GM21717 (cell line): ENCODE measurements around the gene DCDC2.
A peak's percentile ranks its signal among the peaks of the same experiment; 100 is the strongest.
"Not testable (repeated sequence)": the region's sequence is repeated elsewhere in the genome, so short reads cannot be mapped to it uniquely, and the experiment has no call there.

ENCODE experiments used
- ATAC-seq: cut with Tn5 transposase; IDR thresholded peaks from one replicate; pipeline ENCODE4 v1.9.1; 2021; ENCODE audit warnings: mild to moderate bottlenecking, moderate library complexity; ENCODE audit not compliant: unreplicated experiment

DCDC2 gene

DNA sequence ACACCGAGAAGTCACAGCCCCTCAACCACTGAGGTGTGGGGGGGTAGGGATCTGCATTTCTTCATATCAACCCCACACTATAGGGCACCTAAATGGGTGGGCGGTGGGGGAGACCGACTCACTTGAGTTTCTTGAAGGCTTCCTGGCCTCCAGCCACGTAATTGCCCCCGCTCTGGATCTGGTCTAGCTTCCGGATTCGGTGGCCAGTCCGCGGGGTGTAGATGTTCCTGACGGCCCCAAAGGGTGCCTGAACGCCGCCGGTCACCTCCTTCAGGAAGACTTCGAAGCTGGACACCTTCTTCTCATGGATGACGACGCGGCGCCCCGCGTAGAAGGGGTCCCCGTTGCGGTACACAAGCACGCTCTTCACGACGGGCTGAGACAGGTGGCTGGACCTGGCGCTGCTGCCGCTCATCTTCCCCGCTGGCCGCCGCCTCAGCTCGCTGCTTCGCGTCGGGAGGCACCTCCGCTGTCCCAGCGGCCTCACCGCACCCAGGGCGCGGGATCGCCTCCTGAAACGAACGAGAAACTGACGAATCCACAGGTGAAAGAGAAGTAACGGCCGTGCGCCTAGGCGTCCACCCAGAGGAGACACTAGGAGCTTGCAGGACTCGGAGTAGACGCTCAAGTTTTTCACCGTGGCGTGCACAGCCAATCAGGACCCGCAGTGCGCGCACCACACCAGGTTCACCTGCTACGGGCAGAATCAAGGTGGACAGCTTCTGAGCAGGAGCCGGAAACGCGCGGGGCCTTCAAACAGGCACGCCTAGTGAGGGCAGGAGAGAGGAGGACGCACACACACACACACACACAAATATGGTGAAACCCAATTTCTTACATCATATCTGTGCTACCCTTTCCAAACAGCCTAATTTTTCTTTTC is at the start of gene DCDC2:
Gene DCDC2 (minus strand): TSS at position 724 of the 883 bp plus-strand sequence. CDS start 309 bp downstream, at position 415.
- no peak for ATAC-seq

DNA sequence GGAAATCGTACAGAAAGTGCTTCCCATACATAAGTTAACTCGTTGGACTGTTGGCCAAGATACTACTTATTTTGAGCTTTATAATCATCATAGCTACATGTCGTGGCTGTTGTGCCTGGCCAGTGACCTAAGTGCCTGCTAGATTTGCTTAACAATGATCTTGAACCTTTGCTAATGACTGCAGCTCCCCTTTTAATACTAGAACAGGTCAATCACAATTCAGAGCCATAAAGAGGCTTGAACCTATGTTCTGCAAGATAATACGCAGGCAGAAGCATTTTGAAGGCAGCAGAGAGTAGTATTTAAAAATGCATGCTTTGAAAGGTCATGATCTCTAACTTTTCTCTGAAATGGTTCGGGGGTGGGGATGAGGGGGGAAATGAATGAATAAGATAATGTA is 47.4 kb upstream of the DCDC2 start:
- no peak for ATAC-seq

DNA sequence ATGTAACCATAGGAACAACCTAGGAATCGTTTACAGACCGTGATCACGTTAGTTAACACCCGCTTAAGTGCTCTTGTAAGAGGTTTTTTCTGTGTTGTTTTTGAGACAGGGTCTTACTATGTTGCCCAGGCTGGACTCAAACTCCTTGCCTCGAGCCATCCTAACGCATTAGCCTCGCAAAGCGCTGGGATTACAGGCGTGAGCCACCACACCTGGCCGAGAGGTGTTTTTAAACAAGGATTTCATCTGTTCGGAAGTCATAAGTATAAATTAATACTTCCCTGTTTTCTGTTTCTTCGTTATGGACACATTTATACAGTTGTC is 45.6 kb upstream of the DCDC2 start:
- ATAC-seq = no peak

DNA sequence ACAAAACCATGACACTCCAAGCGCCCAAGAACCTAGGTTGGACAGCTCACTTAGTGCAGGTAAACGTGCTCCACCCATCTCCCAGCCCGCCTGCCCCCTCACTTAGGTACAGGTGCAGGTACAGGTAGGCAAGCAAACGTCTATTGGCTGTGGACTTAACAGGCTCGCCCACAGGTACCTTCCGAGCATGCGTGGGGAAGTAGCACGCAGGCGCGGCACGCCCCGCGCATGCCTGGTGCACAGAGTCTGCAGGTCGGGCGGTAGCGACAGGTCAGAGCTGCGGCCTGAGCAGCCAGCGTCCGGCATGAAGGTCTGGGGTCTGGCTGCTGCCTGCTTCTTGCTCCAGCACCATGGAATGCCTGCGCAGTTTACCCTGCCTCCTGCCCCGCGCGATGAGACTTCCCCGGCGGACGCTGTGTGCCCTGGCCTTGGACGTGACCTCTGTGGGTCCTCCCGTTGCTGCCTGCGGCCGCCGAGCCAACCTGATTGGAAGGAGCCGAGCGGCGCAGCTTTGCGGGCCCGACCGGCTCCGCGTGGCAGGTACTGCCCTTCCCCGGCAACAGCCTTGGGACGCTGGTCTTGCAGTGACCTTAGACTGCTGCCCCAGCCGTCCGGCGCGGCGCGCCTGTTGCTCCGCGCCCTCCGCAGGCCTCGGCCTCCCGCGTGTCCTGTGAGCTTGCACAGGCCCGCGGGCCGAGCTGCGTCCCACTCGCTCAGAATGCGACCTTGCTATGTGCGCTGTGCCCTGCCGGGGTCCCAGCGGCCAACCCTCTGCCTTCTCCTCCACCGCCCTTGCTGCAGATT is 45.0 kb upstream of the DCDC2 start, which contains the start of gene MRS2:
Gene MRS2 (plus strand): TSS at position 240 of the 804 bp plus-strand sequence. CDS start 111 bp downstream, at position 351.
- peak; percentile 95 for ATAC-seq

DNA sequence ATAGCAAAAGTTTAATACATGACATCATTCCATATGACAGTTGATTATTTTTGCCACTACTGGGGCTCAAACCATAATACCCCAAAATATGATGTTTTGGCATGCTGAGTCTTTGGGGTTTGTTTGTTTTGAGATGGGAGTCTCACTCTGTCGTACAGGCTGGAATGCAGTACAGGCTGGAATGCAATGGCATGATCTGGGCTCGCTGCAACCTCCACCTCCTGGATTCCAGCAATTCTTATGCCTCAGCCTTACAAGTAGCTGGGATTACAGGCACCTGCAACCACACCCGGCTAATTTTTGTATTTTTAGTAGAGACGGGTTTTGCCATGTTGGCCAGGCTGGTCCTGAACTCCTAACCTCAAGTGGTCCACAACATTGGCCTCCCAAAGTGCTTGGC is 43.6 kb upstream of the DCDC2 start:
- ATAC-seq = no peak

DNA sequence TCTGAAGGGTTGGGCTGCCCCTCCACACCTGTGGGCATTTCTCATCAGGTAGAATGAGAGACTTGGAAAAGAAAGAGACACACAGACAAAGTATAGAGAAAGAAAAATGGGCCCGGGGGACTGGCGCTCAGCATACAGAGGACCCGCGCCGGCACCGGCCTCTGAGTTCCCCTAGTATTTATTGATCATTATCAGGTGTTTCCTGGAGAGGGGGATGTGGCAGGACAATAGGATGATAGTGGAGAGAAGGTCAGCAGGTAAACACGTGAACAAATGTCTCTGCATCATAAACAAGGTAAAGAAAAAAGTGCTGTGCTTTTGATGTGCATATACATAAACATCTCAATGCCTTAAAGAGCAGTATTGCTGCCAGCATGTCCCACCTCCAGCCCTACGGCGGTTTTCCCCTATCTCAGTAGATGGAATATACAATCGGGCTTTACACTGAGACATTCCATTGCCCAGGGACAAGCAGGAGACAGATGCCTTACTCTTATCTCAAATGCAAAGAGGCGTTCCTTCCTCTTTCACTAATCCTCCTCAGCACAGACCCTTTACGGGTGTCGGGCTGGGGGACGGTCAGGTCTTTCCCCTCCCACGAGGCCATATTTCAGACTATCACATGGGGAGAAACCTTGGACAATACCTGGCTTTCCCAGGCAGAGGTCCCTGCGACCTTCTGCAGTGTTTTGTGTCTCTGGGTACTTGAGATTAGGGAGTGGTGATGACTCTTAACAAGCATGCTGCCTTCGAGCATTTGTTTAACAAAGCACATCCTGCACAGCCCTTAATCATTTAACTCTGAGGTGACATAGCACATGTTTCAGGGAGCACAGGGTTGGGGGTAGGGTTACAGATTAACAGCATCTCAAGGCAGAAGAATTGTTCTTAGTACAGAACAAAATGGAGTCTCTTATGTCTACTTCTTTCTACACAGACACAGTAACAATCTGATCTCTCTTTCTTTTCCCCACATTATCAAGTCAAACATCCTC is 42.5 kb upstream of the DCDC2 start:
- not testable (repeated sequence) for ATAC-seq

DNA sequence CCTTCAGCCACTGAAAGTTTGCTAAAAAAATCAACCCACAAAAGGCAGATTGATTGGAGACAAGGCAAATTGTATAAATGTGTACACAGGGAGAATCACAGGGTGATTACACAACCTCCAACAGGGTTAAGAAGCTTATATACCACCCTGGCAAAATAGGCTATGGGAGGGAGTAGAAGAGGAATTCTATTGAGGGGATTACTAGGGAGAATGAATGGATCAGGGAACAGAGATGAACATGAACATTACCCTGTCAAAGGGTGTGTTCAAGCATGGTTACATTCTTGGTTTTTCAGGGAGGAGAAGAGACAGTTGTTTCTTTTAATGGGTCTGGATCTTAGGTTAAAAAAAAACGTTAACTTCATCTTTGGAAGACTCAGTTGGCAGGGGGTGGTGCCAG is 39.8 kb upstream of the DCDC2 start:
- no peak for ATAC-seq

DNA sequence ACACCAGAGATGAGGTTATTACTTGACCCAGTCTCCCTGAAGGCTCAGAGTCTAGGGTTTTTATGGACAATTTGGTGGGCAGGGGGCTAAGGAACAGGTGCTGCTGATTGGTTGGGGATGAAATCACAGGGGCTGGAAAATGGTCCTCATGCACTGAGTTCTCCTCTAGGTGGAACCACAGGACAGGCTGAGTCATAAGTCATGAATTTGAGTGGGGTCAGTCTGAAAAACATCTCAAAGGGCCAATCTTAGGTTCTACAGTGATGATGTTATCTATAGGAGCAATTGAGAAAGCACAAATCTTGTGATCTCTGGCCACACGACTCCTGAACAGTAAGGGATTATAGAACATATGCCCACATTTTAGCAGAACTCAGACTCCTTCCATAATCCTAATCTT is 39.0 kb upstream of the DCDC2 start:
- no peak for ATAC-seq

DNA sequence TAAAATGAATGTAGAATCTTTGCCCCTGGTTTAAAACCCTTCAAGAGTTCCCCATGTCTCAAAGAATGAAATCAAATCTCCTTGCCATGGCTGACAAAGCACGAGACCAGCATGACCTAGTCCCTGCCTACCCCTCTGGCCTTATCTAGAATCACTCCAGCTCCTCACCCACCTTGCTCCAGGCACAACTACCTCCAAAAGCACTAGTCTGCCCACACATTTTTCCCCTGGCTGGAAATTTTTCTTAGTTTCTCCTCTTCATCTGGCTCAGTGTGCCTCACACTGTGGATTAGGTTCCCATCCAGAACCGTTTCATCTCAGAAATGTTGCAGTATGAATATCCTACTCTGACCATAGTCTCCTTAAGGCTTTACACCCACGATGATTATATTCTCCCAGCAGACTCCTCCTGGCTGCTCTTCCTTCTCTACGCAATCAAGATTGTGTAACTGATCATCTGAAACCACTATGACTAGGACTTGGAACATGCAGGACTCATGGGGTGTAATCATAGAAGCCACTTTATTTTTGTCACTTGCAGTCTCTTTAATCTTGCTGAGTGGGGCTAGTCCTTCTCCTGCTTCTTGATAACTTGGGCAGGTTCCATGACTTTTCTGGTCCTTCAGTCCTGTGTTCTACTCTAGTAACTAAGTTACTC is 37.0 kb upstream of the DCDC2 start:
- ATAC-seq = no peak

DNA sequence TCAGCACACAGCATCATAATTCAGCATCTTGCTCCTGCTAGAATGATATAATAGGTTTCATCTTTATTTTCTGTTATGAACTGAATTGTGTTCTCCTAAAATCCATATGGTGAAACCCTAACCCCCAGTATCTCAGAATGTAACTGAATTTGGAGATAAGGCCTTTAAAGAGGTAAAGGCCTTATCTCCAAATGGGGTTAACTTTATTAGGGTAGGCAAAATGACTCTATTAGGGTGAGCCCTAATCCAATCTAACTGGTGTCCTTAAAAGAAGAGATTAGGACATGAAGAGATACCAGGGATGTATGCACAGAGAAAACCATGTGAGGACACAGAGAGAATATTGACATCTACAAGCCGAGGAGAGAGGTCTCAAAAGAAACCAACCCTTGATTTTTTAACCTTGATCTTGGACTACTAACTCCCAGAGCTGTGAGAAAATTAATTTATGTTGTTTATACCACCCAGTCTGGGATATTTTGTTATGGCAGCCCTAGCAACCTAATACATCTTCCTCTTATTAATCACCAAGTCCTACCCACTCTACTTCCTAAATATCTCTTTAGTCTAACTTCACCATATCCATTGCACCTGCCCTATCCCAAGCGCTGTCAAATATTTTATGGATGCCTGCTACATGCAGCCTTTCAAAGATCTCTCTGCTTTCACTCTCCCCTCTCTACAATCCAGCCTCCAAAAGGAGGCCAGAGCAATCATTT is 36.4 kb upstream of the DCDC2 start:
- ATAC-seq = no peak

DNA sequence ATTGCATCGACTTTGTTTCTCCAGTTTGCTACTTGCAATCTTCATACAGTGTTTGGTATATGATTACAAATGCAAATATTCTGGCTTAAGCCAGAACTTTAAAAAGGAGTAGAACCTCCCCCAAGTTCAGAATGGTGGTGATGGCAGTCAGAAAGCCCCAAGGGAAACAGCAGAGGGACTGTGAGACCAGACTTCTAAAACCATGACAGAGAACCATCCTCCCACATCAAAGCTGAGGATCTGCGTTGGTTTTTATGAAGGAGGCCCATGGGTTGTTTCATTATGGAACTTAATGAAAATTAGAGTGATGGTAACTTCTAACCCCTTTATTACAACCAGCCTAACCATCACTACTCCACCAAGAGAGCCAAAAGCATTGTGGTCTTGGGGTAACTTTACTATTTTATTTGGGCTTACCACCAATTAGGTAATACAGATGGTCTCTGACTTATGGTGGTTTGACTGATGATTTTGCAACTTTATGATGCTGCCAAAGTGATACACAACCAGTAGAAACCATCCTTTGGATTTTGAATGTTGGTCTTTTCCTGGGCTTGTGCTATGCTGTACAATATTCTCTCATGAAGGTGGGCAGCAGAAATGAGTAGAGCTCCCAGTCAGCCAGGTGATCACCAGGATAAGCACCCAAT is 34.0 kb upstream of the DCDC2 start:
- peak; percentile 87 for ATAC-seq

DNA sequence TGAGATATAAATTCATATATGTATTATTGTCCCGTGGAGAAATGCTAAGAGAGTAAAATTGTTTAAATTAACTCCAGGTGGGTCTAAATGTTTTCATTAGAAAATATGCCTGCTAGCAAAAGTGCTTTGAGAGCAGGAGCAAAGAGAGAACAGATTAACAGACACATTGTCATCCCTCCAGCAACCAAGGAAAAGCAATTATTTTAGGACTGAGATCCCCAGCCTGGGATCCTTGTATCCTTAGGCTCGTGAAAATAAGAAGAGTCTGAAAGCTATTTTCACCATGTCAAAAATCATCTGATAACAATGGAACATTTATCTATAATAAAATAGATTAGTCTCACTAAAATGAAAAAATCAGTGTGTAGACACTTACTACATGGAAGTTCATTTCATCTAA is 33.3 kb upstream of the DCDC2 start:
- ATAC-seq = no peak

DNA sequence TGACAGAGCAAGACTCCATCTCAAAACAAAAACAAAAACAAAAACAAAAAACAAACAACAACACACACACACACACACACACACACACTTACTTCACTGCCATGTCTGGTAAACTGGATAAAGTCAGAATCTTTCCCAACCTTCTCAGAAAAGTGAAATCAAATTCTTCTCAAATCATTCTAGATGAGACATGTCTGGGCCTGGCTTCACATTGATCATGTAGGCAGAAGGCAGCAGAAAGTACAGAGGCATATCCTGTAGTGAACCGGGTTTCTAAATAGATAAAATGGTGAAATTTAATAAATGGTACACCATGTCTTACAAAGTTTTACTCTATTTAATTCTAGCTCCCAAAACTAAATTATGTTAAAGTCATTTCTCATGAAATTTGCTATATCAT is 30.0 kb upstream of the DCDC2 start:
- ATAC-seq = no peak

DNA sequence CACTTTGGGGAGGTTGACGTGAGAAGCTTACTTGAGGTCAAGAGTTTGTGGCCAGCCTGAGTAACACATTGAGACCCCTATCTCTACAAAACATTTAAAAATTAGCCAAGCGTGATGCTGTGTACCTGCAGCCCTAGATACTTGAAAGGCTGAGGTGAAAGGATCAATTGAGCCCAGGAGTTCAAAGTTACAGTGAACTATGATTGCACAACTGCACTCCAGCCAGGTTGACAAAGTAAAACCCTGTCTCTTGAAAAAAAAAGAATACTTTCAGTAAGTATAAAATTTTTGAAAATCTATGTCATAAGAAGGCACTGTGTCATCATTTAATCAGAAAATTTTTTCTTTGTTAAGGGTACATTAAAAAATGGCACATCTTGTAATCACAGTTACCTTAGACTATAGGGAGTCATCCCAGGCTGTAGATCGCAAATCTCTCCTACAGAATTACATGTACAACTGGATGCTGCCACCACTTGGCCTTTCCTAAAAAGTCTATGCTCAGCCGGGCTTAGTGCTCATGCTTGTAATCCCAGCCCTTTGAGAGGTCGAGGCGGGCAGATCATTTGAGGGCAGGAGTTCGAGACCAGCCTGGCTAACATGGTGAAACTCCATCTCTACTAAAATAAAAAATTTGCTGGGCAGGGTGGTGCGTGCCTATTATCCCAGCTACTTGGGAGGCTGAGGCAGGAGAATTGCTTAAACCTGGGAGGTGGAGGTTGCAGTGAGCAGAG is 27.8 kb upstream of the DCDC2 start:
- no peak for ATAC-seq

DNA sequence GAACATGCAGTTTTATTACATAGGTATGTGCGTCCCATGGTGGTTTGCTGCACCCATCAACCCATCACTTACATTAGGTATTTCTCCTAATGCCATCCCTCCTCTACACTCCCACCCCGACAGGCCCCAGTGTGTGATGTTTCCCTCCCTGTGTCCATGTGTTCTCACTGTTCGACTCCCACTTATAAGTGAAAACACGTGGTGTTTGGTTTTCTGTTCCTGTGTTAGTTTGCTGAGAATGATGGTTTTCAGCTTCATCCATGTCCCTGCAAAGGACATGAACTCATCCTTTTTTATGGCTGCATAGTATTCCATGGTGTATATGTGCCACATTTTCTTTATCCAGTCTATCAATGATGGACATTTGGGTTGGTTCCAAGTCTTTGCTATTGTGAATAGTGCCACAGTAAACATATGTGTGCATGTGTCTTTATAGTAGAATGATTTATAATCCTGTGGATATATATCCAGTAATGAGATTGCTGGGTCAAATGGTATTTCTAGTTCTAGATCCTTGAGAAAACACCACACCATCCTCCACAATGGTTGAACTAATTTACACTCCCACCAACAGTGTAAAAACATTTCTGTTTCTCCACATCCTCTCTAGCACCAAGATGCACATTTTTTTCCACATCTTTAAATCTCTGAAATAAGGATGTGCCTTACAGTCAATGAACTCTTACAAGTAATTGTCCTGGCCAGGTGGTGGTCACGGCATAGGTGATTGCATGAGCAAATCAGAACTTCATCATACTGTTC is 26.7 kb upstream of the DCDC2 start:
- ATAC-seq = not testable (repeated sequence)

DNA sequence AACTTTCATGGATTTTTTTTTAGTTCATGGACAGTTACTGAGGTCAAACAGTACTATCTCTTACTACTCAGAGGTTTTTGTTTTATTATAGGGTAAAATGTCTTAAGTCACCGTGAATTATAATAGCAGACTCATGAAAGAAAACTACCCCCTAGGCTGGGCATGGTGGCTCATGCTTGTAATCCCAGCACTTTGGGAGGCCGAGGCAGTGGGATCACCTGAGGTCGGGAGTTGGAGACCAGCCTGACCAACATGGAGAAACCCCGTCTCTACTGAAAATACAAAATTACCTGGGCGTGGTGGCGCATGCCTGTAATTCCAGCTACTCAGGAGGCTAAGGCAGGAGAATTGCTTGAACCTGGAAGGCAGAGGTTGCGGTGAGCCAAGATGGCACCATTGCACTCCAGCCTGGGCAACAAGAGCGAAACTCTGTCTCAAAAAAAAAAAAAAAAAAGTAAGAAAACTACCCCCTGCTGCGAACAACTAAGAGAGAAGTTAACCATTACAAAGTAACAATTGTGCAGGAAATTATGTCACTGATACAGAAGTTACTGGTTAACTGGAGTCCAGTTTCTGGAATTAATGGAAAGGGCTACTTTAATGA is 25.1 kb upstream of the DCDC2 start:
- not testable (repeated sequence) for ATAC-seq

DNA sequence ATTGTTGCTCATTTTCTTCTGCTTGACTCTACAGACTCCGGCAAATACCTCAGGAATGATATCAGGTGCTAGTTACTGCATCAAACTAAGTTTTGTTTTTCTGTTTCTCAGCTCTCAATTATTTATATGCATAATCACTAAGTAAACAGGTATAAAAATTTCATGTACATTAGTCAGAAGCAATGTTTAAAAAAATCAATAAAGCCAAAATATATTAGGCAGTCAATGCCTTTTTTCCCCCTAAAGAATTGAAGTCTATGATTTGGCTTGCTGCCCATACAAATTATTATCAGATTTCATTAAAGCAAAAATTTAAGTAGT is 24.3 kb upstream of the DCDC2 start:
- ATAC-seq = no peak
